SJCRH30 (cell line): ENCODE data around the gene WWOX. TPM values are rescaled to one million over a fixed set of nuclear protein-coding genes. Genes with fewer than 3 reads are reported as not detected.
A peak's percentile ranks its signal among the peaks of the same experiment; 100 is the strongest.

ENCODE experiments used
- DNase-seq, 2 experiments: peaks; one replicate each; pipeline ENCODE4 v3.0.0-alpha.2; 2015 to 2020
- H3K27ac ChIP-seq: fragments of 250-450 bp; sonication (Bioruptor Pico); 2 replicates; pipeline ENCODE4 v1.5.1; 2020; ENCODE audit warnings: mild to moderate bottlenecking, moderate library complexity
- H3K27me3 ChIP-seq: fragments of 250-450 bp; sonication (Bioruptor Pico); 2 replicates; pipeline ENCODE4 v1.5.1; 2020; ENCODE audit warnings: mild to moderate bottlenecking, moderate library complexity
- H3K36me3 ChIP-seq: fragments of 250-450 bp; sonication (Bioruptor Pico); 2 replicates; pipeline ENCODE4 v1.5.1; 2020; ENCODE audit warnings: mild to moderate bottlenecking, moderate library complexity
- H3K4me1 ChIP-seq: fragments of 250-450 bp; sonication (Bioruptor Pico); 2 replicates; pipeline ENCODE4 v1.5.1; 2020; ENCODE audit warnings: mild to moderate bottlenecking, moderate library complexity
- H3K4me3 ChIP-seq: fragments of 250-450 bp; sonication (Bioruptor Pico); 2 replicates; pipeline ENCODE4 v1.5.1; 2020; ENCODE audit warnings: mild to moderate bottlenecking, moderate library complexity
- H3K9me3 ChIP-seq: fragments of 250-450 bp; sonication (Bioruptor Pico); replicated peaks from 2 replicates; pipeline ENCODE4 v1.5.1; 2020; ENCODE audit warnings: mild to moderate bottlenecking, moderate library complexity
- total RNA-seq: library from RNA; depleted of rRNA; stranded (reverse); fragments of >200 nt; shearing (Covaris generic); gene quantifications from 2 replicates; pipeline ENCODE4 v1.2.3, GENCODE V29; 2014

The WWOX gene
- total RNA-seq, 1 experiment from 2014 or later: 16.4 TPM

- DNase-seq: no peak
- no peak overlapping the region for H3K4me3 ChIP-seq
- no peaks in the 10 kb centered on the region for H3K4me1 ChIP-seq
- no peak overlapping the region for H3K27ac ChIP-seq
- no peaks in the 10 kb centered on the region for H3K9me3 ChIP-seq
- H3K36me3 ChIP-seq: no peaks in the 10 kb centered on the region
- H3K27me3 ChIP-seq: no peaks in the 10 kb centered on the region
Measured at GRCh38 chr16:78348068-78348467, 248.6 kb downstream of the WWOX start.

DNA sequence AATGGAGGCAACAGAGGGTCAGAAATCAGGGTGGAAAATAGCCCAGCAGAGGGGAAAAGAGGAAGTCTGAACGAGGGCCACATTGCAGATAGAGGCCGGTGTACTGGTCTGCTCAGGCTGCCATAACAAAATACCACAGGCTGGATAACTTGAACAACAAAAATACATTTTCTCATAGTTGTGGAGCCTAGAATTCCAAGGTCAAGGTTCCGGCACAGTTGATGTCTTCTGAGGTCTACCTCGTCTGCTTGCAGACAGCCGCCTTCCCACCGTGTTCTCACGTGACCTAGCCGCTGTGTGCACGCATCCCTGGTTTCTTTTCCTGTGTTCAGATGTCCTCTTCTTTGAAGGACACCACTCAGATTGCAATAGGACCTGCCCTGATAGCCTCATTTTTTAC lies 249.4 kb downstream of the WWOX start:
- no peak overlapping the region for H3K4me3 ChIP-seq
- no peaks in the 10 kb centered on the region for H3K27me3 ChIP-seq
- H3K4me1 ChIP-seq: no peaks in the 10 kb centered on the region
- H3K27ac ChIP-seq: no peak overlapping the region
- no peaks in the 10 kb centered on the region for H3K9me3 ChIP-seq
- no peak for DNase-seq
- no peaks in the 10 kb centered on the region for H3K36me3 ChIP-seq

GRCh38 chr16:78352184-78352583 lies 252.7 kb downstream of the WWOX start:
- no peaks in the 10 kb centered on the region for H3K4me1 ChIP-seq
- no peaks in the 10 kb centered on the region for H3K27me3 ChIP-seq
- no peak overlapping the region for H3K4me3 ChIP-seq
- DNase-seq: no peak
- H3K9me3 ChIP-seq: no peaks in the 10 kb centered on the region
- no peak overlapping the region for H3K27ac ChIP-seq
- H3K36me3 ChIP-seq: no peaks in the 10 kb centered on the region

DNA sequence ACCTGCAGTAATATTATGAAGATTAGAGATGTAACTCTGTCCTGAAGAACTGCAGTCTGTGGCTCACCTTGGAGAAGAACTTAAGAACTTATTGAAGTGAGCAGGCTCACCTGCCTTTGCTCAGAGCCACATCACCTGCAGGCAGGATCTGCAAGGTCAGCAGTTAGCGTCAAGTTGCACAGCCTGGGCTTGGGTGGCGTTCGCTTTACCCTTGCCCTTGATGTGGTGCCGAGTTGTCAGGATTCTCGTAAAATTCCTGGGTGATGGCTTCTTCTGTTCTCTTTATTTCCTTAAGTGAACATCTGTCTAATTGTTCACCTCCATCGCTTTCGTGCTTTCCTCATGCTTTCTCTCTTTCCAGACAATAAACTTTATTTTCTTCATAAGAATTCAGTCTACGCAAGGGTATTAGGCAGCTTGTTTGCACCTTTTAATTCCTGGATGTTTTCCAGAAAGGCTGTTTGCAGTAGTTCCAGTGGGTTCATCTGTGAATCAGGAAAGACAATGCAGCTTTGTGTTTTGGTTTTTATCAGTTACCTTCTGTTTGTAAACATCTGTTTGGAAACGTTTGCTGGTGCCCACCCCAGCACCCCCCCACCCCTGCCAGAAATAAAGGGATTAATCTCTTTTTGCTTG lies 254.3 kb downstream of the WWOX start:
- DNase-seq: no peak
- Histone ChIP-seq H3K36me3 (no peaks in the 10 kb centered on the region), H3K27me3 (no peaks in the 10 kb centered on the region), H3K4me1 (no peaks in the 10 kb centered on the region), H3K4me3 (no peak overlapping the region), H3K27ac (no peak overlapping the region), H3K9me3 (no peaks in the 10 kb centered on the region)

DNA sequence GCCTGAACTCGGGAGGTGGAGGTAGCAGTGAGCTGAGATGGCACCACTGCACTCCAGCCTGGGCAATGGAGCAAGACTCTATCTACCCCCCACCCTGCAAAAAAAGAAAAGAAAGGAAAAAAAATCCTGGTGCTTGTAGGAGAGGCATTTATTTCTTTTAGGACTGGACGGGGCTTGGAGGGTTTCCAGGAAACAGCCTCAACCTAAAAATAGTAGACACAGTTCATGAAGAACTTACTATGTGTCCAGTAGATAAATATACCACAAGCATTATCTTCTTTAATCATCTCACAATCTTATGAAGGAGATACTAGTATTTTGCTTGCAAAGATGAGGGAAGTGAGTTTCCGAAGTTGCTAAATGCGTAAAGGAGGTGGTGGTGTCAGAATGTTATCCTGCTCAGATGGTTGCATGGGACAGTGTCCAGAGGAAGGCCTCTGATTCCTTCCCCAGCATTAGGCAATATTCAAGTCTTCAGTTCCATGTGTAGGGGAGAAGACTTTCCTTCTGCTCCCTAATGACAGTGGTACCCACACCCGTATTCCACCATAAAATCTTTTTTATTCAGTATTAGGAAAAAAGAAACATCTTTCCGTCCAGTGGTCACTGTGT lies 263.2 kb downstream of the WWOX start:
- Histone ChIP-seq H3K4me1 (peaks cover 3% of the 10 kb centered on the region; the same call in 1 of the 2 replicates), H3K9me3 (no peaks in the 10 kb centered on the region), H3K4me3 (no peak overlapping the region), H3K36me3 (no peaks in the 10 kb centered on the region), H3K27me3 (no peaks in the 10 kb centered on the region), H3K27ac (no peak overlapping the region)
- DNase-seq: no peak

GRCh38 chr16:78363843-78364555 lies 264.5 kb downstream of the WWOX start:
- no peak for DNase-seq
- H3K4me3 ChIP-seq: no peak overlapping the region
- H3K27me3 ChIP-seq: no peaks in the 10 kb centered on the region
- H3K36me3 ChIP-seq: no peaks in the 10 kb centered on the region
- peaks cover 3% of the 10 kb centered on the region; the same call in 1 of the 2 replicates for H3K4me1 ChIP-seq
- H3K9me3 ChIP-seq: no peaks in the 10 kb centered on the region
- H3K27ac ChIP-seq: no peak overlapping the region

- Histone ChIP-seq H3K27ac (no peak overlapping the region), H3K36me3 (no peaks in the 10 kb centered on the region), H3K9me3 (no peaks in the 10 kb centered on the region), H3K4me3 (no peak overlapping the region), H3K27me3 (no peaks in the 10 kb centered on the region), H3K4me1 (peaks cover 3% of the 10 kb centered on the region; the same call in 1 of the 2 replicates)
- peak in 1 of 2 experiments; percentile 30 for DNase-seq
Measured at GRCh38 chr16:78364556-78364880, 265.1 kb downstream of the WWOX start.

GRCh38 chr16:78365366-78365765 lies 265.9 kb downstream of the WWOX start:
- H3K9me3 ChIP-seq: no peaks in the 10 kb centered on the region
- H3K4me1 ChIP-seq: peaks cover 3% of the 10 kb centered on the region; the same call in 1 of the 2 replicates
- no peaks in the 10 kb centered on the region for H3K27me3 ChIP-seq
- no peak overlapping the region for H3K27ac ChIP-seq
- H3K4me3 ChIP-seq: no peak overlapping the region
- DNase-seq: no peak
- no peaks in the 10 kb centered on the region for H3K36me3 ChIP-seq

- Histone ChIP-seq H3K27me3 (no peaks in the 10 kb centered on the region), H3K36me3 (no peaks in the 10 kb centered on the region), H3K27ac (no peak overlapping the region), H3K9me3 (no peaks in the 10 kb centered on the region), H3K4me1 (peaks cover 3% of the 10 kb centered on the region; the same call in 1 of the 2 replicates), H3K4me3 (no peak overlapping the region)
- no peak for DNase-seq
Measured at GRCh38 chr16:78368121-78369102, 269.0 kb downstream of the WWOX start.

DNA sequence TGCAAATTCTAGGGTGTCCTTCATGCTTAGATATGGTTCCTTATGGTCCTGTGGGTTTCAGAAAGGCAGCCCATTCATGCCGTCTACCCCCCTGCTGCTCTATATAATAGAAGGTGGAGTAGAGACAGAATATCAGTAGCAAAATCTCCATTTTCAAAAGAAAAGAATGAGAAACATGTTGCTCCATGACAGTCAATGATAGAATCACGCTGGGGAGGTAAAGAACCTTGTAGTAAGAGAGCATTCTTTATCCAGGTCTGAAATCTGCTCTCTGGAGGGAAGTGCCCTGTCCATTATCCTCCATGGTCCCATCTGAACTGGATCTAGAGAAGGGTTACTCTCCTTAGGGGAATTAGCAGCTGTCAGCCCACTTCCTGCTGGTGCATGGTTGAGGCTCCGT lies 272.8 kb downstream of the WWOX start:
- no peak for DNase-seq
- no peak overlapping the region for H3K27ac ChIP-seq
- no peaks in the 10 kb centered on the region for H3K27me3 ChIP-seq
- no peak overlapping the region for H3K4me3 ChIP-seq
- H3K9me3 ChIP-seq: no peaks in the 10 kb centered on the region
- H3K36me3 ChIP-seq: no peaks in the 10 kb centered on the region
- H3K4me1 ChIP-seq: no peaks in the 10 kb centered on the region

DNA sequence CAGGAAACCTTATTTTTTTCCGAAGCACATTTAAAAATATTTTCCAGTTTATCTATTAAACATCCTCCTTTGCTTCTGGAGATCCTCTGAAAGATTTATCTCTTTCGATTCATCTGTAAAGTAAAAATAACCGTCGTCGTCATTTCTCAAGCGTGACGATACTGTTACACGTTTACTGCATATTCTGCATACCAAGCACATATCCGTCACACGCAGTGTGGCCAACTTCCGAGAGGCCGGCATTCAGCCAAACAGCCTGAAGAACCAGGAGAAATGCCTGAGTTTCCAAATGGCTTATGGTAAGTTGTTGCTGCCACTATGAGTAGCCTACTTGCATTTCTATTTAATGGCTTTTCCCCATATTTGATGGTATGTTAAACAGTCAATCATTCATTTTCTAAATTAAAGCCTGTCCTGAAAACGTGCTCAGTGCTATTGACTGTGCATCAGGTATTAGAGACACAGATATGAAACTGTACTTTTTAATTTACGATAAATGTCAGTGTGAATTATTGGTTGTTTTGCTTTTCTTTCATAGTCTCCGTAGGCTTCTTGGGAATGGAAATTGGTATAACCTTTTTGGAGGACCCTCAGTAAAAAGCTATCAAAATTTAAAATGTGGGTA lies 275.7 kb downstream of the WWOX start:
- no peaks in the 10 kb centered on the region for H3K9me3 ChIP-seq
- no peak for DNase-seq
- no peak overlapping the region for H3K4me3 ChIP-seq
- H3K4me1 ChIP-seq: no peaks in the 10 kb centered on the region
- no peaks in the 10 kb centered on the region for H3K27me3 ChIP-seq
- H3K27ac ChIP-seq: no peak overlapping the region
- no peaks in the 10 kb centered on the region for H3K36me3 ChIP-seq

- no peaks in the 10 kb centered on the region for H3K27me3 ChIP-seq
- H3K36me3 ChIP-seq: no peaks in the 10 kb centered on the region
- no peak overlapping the region for H3K4me3 ChIP-seq
- no peak for DNase-seq
- H3K27ac ChIP-seq: no peak overlapping the region
- no peaks in the 10 kb centered on the region for H3K4me1 ChIP-seq
- H3K9me3 ChIP-seq: no peaks in the 10 kb centered on the region
Measured at GRCh38 chr16:78376452-78376851, 277.0 kb downstream of the WWOX start.

DNA sequence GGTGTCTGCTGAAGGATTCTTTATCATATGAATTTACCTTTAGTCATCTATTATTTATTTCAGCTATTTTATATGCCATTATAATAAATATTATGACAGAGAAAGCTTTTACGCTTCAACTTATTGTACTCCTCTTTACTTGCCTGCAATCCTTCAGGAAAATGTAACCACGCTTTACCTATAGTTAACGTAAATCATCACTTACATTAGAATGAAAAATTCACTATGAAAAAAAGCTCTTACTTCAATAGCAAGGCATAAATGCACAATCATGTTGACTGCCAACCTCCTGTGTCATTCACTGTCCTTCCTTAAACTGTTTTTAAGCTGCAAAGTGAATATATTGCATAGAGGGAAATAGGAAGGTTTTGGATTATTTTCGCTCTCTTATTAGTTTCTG lies 277.9 kb downstream of the WWOX start:
- Histone ChIP-seq H3K27ac (no peak overlapping the region), H3K9me3 (no peaks in the 10 kb centered on the region), H3K36me3 (no peaks in the 10 kb centered on the region), H3K27me3 (no peaks in the 10 kb centered on the region), H3K4me3 (no peak overlapping the region), H3K4me1 (no peaks in the 10 kb centered on the region)
- no peak for DNase-seq

DNA sequence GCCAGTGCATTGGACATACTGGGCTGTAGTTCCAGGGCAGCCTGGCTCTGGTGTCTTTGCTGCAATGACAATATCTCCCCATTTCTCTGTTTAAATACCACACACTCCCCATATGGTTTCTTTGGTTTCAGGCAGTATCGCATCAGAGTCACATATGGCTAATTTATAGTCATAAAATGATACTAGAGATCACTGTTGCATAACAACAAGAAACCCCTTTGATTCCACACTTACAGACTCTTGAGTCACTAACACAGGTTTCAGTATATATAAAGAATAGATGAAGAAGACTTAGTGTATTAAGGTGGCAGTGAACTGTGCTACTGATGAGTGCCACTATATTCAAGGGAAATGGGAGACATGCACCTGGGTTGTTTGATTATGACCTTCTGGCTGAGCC lies 281.6 kb downstream of the WWOX start:
- Histone ChIP-seq H3K9me3 (no peaks in the 10 kb centered on the region), H3K4me1 (no peaks in the 10 kb centered on the region), H3K4me3 (no peak overlapping the region), H3K27me3 (no peaks in the 10 kb centered on the region), H3K36me3 (no peaks in the 10 kb centered on the region), H3K27ac (no peak overlapping the region)
- no peak for DNase-seq
